ENCODE data around the gene HECTD4. TPM values are rescaled to one million over a fixed set of nuclear protein-coding genes. Genes with fewer than 3 reads are reported as not detected.

HECTD4 gene
- total RNA-seq, 1 experiment from 2014 or later: 30.0 TPM

GRCh38 chr12:112304436-112304835, 77.8 kb downstream of the HECTD4 start:
- H3K9me3 ChIP-seq (ENCODE audit: control insufficient read depth, low read depth, low read length): no peaks in the 10 kb centered on the region
- H3K18ac ChIP-seq (ENCODE audit: insufficient read length, low read depth, low read length): no peak overlapping the region
- H2BK12ac ChIP-seq (ENCODE audit: insufficient read length, low read depth, low read length): no peak overlapping the region
- H2BK20ac ChIP-seq (ENCODE audit: low read depth, low read length, poor library complexity, severe bottlenecking): no peak overlapping the region
- H3K27me3 Mint-ChIP-seq (ENCODE audit: low read depth): no peaks in the 10 kb centered on the region
- H3K27ac ChIP-seq (ENCODE audit: insufficient read length, low read depth, low read length): no peak overlapping the region
- H3K27ac Mint-ChIP-seq: peak overlapping the region in 1 of 3 experiments; percentile 40; a peak in 2 of 7 replicates
- H2AFZ ChIP-seq (ENCODE audit: low read length): no peak overlapping the region
- no peak overlapping the region for H2BK15ac ChIP-seq (ENCODE audit: low read depth, low read length)
- H3K14ac ChIP-seq (ENCODE audit: insufficient read depth, low read length): no peak overlapping the region
- H4K20me1 ChIP-seq (ENCODE audit: control insufficient read depth, insufficient read depth, insufficient read length): no peaks in the 10 kb centered on the region
- H3K23ac ChIP-seq (ENCODE audit: insufficient read length, low read depth, low read length): no peak overlapping the region
- H3K4me1 ChIP-seq (ENCODE audit: insufficient read depth, low read length): no peaks in the 10 kb centered on the region
- H3K36me3 Mint-ChIP-seq (ENCODE audit: insufficient read depth in 1 of 3, low read depth in 3 of 3): peaks cover 0 to 23% (median 8%) of the 10 kb centered on the region in 3 experiments; a peak in 5 of 7 replicates
- no peaks in the 10 kb centered on the region for H3K27me3 ChIP-seq (ENCODE audit: insufficient read depth, low read length)
- no peak overlapping the region for H3K4me2 ChIP-seq (ENCODE audit: insufficient read depth, insufficient read length, low read length)
- H3K4ac ChIP-seq (ENCODE audit: low read depth, low read length): no peak overlapping the region
- 0 out of 4 replicates have a peak, but pooled peaks cover 0 to 3% of the 10 kb centered on the region in 2 experiments for H3K4me1 Mint-ChIP-seq
- no CpG with 5 or more reads among the region's 4 CpGs for WGBS (ENCODE audit: extremely low coverage, insufficient read length, low lambda C conversion rate)
- no peak overlapping the region for H4K8ac ChIP-seq (replicated peaks; ENCODE audit: insufficient read length, low read depth, low read length)
- no peak overlapping the region for H4K5ac ChIP-seq (ENCODE audit: insufficient read length, low read depth, low read length)
- no peak overlapping the region for H3T11ph ChIP-seq (ENCODE audit: low read length)
- H3K23me2 ChIP-seq (ENCODE audit: insufficient read length, low read depth, low read length, poor library complexity, severe bottlenecking): no peaks in the 10 kb centered on the region
- no peak overlapping the region for H2AK5ac ChIP-seq (ENCODE audit: insufficient read length, low read length)
- H3K9ac ChIP-seq (ENCODE audit: extremely low read depth, insufficient read length, low read length): no peak overlapping the region
- TF ChIP-seq CTCF (conservative IDR thresholded peaks at IDR 0.05): no peak
- H3K9me3 Mint-ChIP-seq: no peaks in the 10 kb centered on the region
- H3K79me2 ChIP-seq (ENCODE audit: insufficient read depth, low read length): no peaks in the 10 kb centered on the region
- H3K4me3 Mint-ChIP-seq: no peak overlapping the region
- H4K91ac ChIP-seq (ENCODE audit: insufficient read length, low read depth, low read length): no peak overlapping the region
- no peak for DNase-seq
- H3K79me1 ChIP-seq (ENCODE audit: insufficient read depth, low read depth, low read length, poor library complexity, severe bottlenecking): no peaks in the 10 kb centered on the region
- no peak overlapping the region for H3K56ac ChIP-seq (ENCODE audit: insufficient read length, low read depth, low read length)
- H2BK5ac ChIP-seq (ENCODE audit: insufficient read length, low read length): no peak overlapping the region
- H2BK120ac ChIP-seq (ENCODE audit: low read depth, low read length, poor library complexity, severe bottlenecking): no peak overlapping the region

Measured in H9 (cell line).